Stimulated activated CD8-positive, alpha-beta memory T cell treated with anti-CD3 and anti-CD28 coated beads, Interleukin-4, amount 100 ng/mL, for 48 hours (primary cell): Measurements from ENCODE around the gene EPC2.

ENCODE experiments used
- DNase-seq: peaks from one replicate; pipeline ENCODE4 v3.0.0-alpha.2; 2020

The EPC2 gene

GRCh38 chr2:148814860-148815419, 170.4 kb downstream of the EPC2 start:
- no peak for DNase-seq

- DNase-seq, result no peak
These were observed 171.6 kb downstream of the EPC2 start for GRCh38 chr2:148816176-148816575.

- no peak for DNase-seq
These were observed 172.7 kb downstream of the EPC2 start for GRCh38 chr2:148817210-148817708.

GRCh38 chr2:148819019-148819585, 174.6 kb downstream of the EPC2 start:
- no peak for DNase-seq

GRCh38 chr2:148824190-148824589, 179.6 kb downstream of the EPC2 start:
- DNase-seq, result no peak

- no peak for DNase-seq
These were observed 182.2 kb downstream of the EPC2 start for GRCh38 chr2:148826791-148827190.

- DNase-seq, result no peak
These were observed 184.4 kb downstream of the EPC2 start for GRCh38 chr2:148828941-148829340.

GRCh38 chr2:148829618-148830017, 185.1 kb downstream of the EPC2 start:
- no peak for DNase-seq

- no peak for DNase-seq
These were observed 188.1 kb downstream of the EPC2 start for GRCh38 chr2:148832637-148833036.
